Measurements from ENCODE around the gene CHTF18.

Gene CHTF18

GRCh38 chr16:778909-779527 is 9.4 kb upstream of the CHTF18 start:
- no peaks in the 10 kb centered on the region for H3K36me3 ChIP-seq
- peaks cover 11% of the 10 kb centered on the region for H3K4me1 ChIP-seq
- no peak for DNase-seq
- H3K27me3 ChIP-seq: no peaks in the 10 kb centered on the region
- no peak overlapping the region for H3K4me3 ChIP-seq (ENCODE audit: low read depth, low read length)
- no peaks in the 10 kb centered on the region for H3K9me3 ChIP-seq
- TF ChIP-seq CTCF (IDR thresholded peaks at IDR 0.05; ENCODE audit: low read depth, low read length): no peak

DNA sequence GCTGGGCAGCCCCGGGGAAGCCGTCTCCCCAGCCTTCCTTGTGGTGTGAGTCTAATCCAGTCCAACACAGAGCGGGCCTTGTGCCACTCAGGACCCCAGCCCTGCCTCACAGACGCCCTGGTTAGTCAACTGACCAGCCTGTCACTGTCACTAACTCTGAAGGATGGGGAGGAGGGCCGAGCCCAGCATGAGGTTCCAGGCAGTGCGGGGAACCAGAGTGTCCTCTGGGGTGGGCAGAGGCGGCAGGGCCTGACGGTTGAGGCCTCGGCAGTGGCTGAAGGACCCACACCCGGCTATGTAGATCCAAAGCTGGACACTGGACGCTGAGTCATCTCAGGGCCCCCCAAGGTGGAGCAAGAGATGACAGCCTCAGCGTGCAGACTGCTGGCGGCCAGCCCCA is 8.9 kb upstream of the CHTF18 start:
- Histone ChIP-seq H3K4me3 (ENCODE audit: low read depth, low read length) (no peak overlapping the region), H3K36me3 (no peaks in the 10 kb centered on the region), H3K4me1 (peaks cover 11% of the 10 kb centered on the region), H3K27me3 (no peaks in the 10 kb centered on the region), H3K9me3 (no peaks in the 10 kb centered on the region)
- no peak for TF ChIP-seq CTCF (IDR thresholded peaks at IDR 0.05; ENCODE audit: low read depth, low read length)
- DNase-seq: no peak

GRCh38 chr16:780296-780695 is 8.1 kb upstream of the CHTF18 start:
- no peaks in the 10 kb centered on the region for H3K9me3 ChIP-seq
- DNase-seq: no peak
- H3K27me3 ChIP-seq: no peaks in the 10 kb centered on the region
- H3K4me1 ChIP-seq: peaks cover 11% of the 10 kb centered on the region
- H3K36me3 ChIP-seq: peaks cover 7% of the 10 kb centered on the region; the same call in 1 of the 2 replicates
- TF ChIP-seq CTCF (IDR thresholded peaks at IDR 0.05; ENCODE audit: low read depth, low read length): no peak
- no peak overlapping the region for H3K4me3 ChIP-seq (ENCODE audit: low read depth, low read length)

DNA sequence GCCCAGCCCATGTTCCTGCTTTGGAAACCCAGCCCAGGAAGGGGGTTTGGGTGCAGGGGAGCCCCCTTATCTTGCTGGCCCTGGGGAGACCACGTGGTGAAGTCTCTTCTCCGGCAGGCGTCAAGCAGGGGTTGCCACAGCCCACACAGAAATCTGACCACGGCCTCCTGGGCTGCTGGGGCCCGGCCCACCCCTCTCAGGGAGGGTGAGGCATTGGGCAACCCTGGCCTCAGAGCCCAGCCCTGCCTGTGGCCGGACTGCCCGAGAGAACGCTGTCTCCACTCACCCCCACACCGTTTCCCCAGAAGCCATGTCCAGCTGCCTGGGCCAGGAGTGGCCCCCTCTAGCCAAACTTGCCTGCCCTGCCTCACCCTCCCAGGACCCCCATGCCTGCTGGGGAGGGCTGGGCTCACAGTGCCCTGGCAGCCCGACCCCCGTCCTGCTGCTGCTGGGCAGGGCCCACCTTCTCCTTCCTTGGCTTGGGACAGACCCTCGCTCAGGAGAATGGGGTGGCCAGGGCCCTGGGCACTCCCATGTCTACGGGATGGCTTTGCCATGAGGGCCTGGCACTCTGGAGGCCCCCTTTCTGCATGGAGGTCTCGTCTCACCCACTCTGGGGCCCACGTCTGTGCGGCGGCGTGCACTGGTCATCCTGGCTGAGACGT is 6.9 kb upstream of the CHTF18 start:
- Histone ChIP-seq H3K4me3 (ENCODE audit: low read depth, low read length) (no peak overlapping the region), H3K36me3 (peaks cover 15% of the 10 kb centered on the region), H3K27me3 (no peaks in the 10 kb centered on the region), H3K9me3 (no peaks in the 10 kb centered on the region), H3K4me1 (peaks cover 11% of the 10 kb centered on the region)
- no peak for DNase-seq
- TF ChIP-seq CTCF (IDR thresholded peaks at IDR 0.05; ENCODE audit: low read depth, low read length): no peak

GRCh38 chr16:782258-782657 is 6.2 kb upstream of the CHTF18 start:
- peaks cover 11% of the 10 kb centered on the region for H3K4me1 ChIP-seq
- H3K9me3 ChIP-seq: no peaks in the 10 kb centered on the region
- peaks cover 19% of the 10 kb centered on the region for H3K36me3 ChIP-seq
- H3K4me3 ChIP-seq (ENCODE audit: low read depth, low read length): no peak overlapping the region
- no peaks in the 10 kb centered on the region for H3K27me3 ChIP-seq
- no peak for TF ChIP-seq CTCF (IDR thresholded peaks at IDR 0.05; ENCODE audit: low read depth, low read length)
- no peak for DNase-seq

GRCh38 chr16:782766-783403 is 5.5 kb upstream of the CHTF18 start:
- Histone ChIP-seq H3K4me3 (ENCODE audit: low read depth, low read length) (no peak overlapping the region), H3K9me3 (no peaks in the 10 kb centered on the region), H3K27me3 (no peaks in the 10 kb centered on the region), H3K36me3 (peaks cover 19% of the 10 kb centered on the region), H3K4me1 (peaks cover 11% of the 10 kb centered on the region)
- DNase-seq: peak; percentile 55
- TF ChIP-seq CTCF (IDR thresholded peaks at IDR 0.05; ENCODE audit: low read depth, low read length): no peak
